ENCODE data around the gene PRPF4. TPM values are rescaled to one million over a fixed set of nuclear protein-coding genes. Genes with fewer than 3 reads are reported as not detected.

PRPF4 gene
- total and polyA plus RNA-seq, 9 of the 15 experiments (the other 6 are each of a cell fraction or from before 2014, with no cell fraction given) = 25.8 to 66.0 (median 39.8) TPM

GRCh38 chr9:113299800-113300292 is 24.4 kb downstream of the PRPF4 start:
- Histone ChIP-seq H3K9me3 (replicated peaks; ENCODE audit: control insufficient read depth, insufficient read depth, low read depth, low read length) (no peaks in the 10 kb centered on the region), H3K79me2 (ENCODE audit: control insufficient read depth, insufficient read depth, low read length) (no peaks in the 10 kb centered on the region)
- BruUV-seq (replicated peaks) = no TSS peak
- TF ChIP-seq NFE2 (IDR thresholded peaks at IDR 0.05; ENCODE audit: low read depth) = no peak
- TF ChIP-seq MNT (conservative IDR thresholded peaks at IDR 0.05) = peak in 1 of 2 experiments; percentile 48; a peak in 1 of 4 replicates
- no peak for TF ChIP-seq RBBP5 (IDR thresholded peaks at IDR 0.05; ENCODE audit: borderline replicate concordance, insufficient read depth, low read length, poor library complexity, severe bottlenecking)
- TF ChIP-seq, protein P1, sequence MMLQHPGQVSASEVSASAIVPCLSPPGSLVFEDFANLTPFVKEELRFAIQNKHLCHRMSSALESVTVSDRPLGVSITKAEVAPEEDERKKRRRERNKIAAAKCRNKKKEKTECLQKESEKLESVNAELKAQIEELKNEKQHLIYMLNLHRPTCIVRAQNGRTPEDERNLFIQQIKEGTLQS (IDR thresholded peaks at IDR 0.05) = peak; percentile 94
- TF ChIP-seq, protein P1 (CRISPR knock-in tag; conservative IDR thresholded peaks at IDR 0.05) = peak; percentile 76; the same call in 1 of the 2 replicates
- TF ChIP-seq ELF2 (CRISPR knock-in tag; IDR thresholded peaks at IDR 0.05) = no peak
- TF ChIP-seq ELF1 (tag; IDR thresholded peaks at IDR 0.05) = peak; percentile 83
- no peak for TF ChIP-seq PML (IDR thresholded peaks at IDR 0.05; ENCODE audit: low read length)
- no peak for TF ChIP-seq FOXJ3 (CRISPR knock-in tag; IDR thresholded peaks at IDR 0.05)
- TF ChIP-seq CTBP1 (IDR thresholded peaks at IDR 0.05; ENCODE audit: borderline replicate concordance) = peak; percentile 62; the same call in 1 of the 2 replicates
- TF ChIP-seq ZFP91 (CRISPR knock-in tag; IDR thresholded peaks at IDR 0.05) = no peak
- TF ChIP-seq MXD1 (CRISPR knock-in tag; IDR thresholded peaks at IDR 0.05; ENCODE audit: borderline replicate concordance, poor library complexity, severe bottlenecking) = no peak
- TF ChIP-seq, protein P2, sequence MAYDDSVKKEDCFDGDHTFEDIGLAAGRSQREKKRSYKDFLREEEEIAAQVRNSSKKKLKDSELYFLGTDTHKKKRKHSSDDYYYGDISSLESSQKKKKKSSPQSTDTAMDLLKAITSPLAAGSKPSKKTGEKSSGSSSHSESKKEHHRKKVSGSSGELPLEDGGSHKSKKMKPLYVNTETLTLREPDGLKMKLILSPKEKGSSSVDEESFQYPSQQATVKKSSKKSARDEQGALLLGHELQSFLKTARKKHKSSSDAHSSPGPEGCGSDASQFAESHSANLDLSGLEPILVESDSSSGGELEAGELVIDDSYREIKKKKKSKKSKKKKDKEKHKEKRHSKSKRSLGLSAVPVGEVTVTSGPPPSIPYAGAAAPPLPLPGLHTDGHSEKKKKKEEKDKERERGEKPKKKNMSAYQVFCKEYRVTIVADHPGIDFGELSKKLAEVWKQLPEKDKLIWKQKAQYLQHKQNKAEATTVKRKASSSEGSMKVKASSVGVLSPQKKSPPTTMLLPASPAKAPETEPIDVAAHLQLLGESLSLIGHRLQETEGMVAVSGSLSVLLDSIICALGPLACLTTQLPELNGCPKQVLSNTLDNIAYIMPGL (CRISPR knock-in tag; IDR thresholded peaks at IDR 0.05) = no peak

More at GRCh38 chr9:113299800-113300292, 24.4 kb downstream of the PRPF4 start:
- Histone ChIP-seq H3K36me3 (ENCODE audit: control insufficient read depth, insufficient read depth, low read length) (no peaks in the 10 kb centered on the region), H3K9me1 (ENCODE audit: control insufficient read depth, insufficient read depth, low read length) (no peaks in the 10 kb centered on the region), H3K4me3 (no peak overlapping the region), H3K9ac (ENCODE audit: insufficient read depth in 1 of 2, low read depth in 2 of 2, low read length in 2 of 2) (peak overlapping the region in 1 of 2 experiments; percentile 3; a peak in 1 of 4 replicates), H4K20me1 (replicated peaks; ENCODE audit: control insufficient read depth, insufficient read depth, low read length) (0 out of 2 replicates have a peak, but pooled peaks cover 1% of the 10 kb centered on the region), H3K4me1 (replicated peaks in 1 of 2; ENCODE audit: control insufficient read depth in 2 of 2, insufficient read depth in 2 of 2, low read length in 2 of 2) (peaks cover 19 to 21% of the 10 kb centered on the region in 2 experiments; a peak in 4 of 5 replicates), H3K4me2 (ENCODE audit: insufficient read depth, low read length) (peak overlapping the region; percentile 70), H3K27ac (ENCODE audit: extremely low read depth, low read depth, low read length) (no peak overlapping the region), H3K27me3 (ENCODE audit: control insufficient read depth in 2 of 2, insufficient read depth in 2 of 2, low read length in 2 of 2) (peaks cover 15 to 29% of the 10 kb centered on the region in 2 experiments), H2AFZ (ENCODE audit: low read depth, low read length) (peak overlapping the region; percentile 71)
- intact Hi-C loops (cut with micrococcal nuclease) (loop anchor here (10.0 kb wide), 1 partner anchor 355 kb away; no protein-coding TSS in a partner anchor), in situ Hi-C loops (cut with MboI) (loop anchor here (5.0 to 10.0 kb wide), 2 partner anchors 107 to 355 kb away; no protein-coding TSS in a partner anchor)
- DNase-seq (ENCODE audit: extremely low read depth in 1 of 4, low spot score in 3 of 4) = peak; percentile 22 to 80 (median 42)
- ChIA-PET POLR2A (interaction anchor here (0.7 to 1.5 kb wide), 7 partner anchors 10 to 283 kb away, joined by 3 to 6 read pairs (median 3); partner anchors contain the start of genes C9orf43 and POLE3), CTCF (ENCODE audit: low intra/inter-chr PET ratio) (no interaction called here)
- peak; percentile 70 for ATAC-seq
- FAIRE-seq = peak; percentile 23
- WGBS (ENCODE audit: insufficient coverage, low coverage, missing lambda C conversion rate) = 0% methylated on average over 8 of the region's 8 CpGs

Measured in K562 (cell line).